ENCODE measurements around the gene BLVRB. TPM values are rescaled to one million over a fixed set of nuclear protein-coding genes. Genes with fewer than 3 reads are reported as not detected.

The BLVRB gene
- total RNA-seq: 36.6 and 37.5 TPM in 2 replicates

GRCh38 chr19:40465557-40466218, at the start of gene BLVRB:
BLVRB (minus strand) TSS chr19:40465745; CDS start chr19:40465688, 57 bp downstream.

GRCh38 chr19:40466985-40467734, 1.6 kb upstream of the BLVRB start, which contains the start of gene SPTBN4:
SPTBN4 (plus strand) TSS chr19:40467001; CDS start chr19:40472622, 5,621 bp downstream.

GRCh38 chr19:40444000-40444824, 21.3 kb downstream of the BLVRB start, which contains the start of gene SERTAD3:
SERTAD3 (minus strand) TSS chr19:40444335; CDS start chr19:40442080, 2,255 bp downstream.

GRCh38 chr19:40425450-40426287, 39.9 kb downstream of the BLVRB start, which contains the start of gene SERTAD1:
SERTAD1 (minus strand) TSS chr19:40425992; CDS start chr19:40423546, 2,446 bp downstream.

GRCh38 chr19:40413291-40413845, 52.2 kb downstream of the BLVRB start, which contains the start of gene PRX:
PRX (minus strand) TSS chr19:40413378; CDS start chr19:40407932, 5,446 bp downstream.

Small RNA genes lying within 50 kb of the gene (small RNA-seq; reads per million reads assigned to genes)
- not detected for gene RF00017

Other genes starting within 250 kb of the BLVRB start
- not detected in 2 replicates for gene TTC9B, start 247.4 kb downstream of the BLVRB start, total RNA-seq
- gene CCNP, start 239.1 kb downstream of the BLVRB start, total RNA-seq: not detected in 2 replicates
- 39.2 and 49.1 TPM in 2 replicates for gene AKT2, start 180.4 kb downstream of the BLVRB start, total RNA-seq
- 7.3 and 11.1 TPM in 2 replicates for gene C19orf47, start 117.3 kb downstream of the BLVRB start, total RNA-seq
- gene PLD3, start 117.0 kb downstream of the BLVRB start, total RNA-seq: 103 and 122 TPM in 2 replicates
- gene HIPK4, start 75.6 kb downstream of the BLVRB start, total RNA-seq: not detected in 2 replicates
- 1.1 and 1.2 TPM in 2 replicates for gene PRX, start 52.4 kb downstream of the BLVRB start, total RNA-seq
- gene SERTAD1, start 39.8 kb downstream of the BLVRB start, total RNA-seq: 8.8 and 13.4 TPM in 2 replicates
- gene SERTAD3, start 21.4 kb downstream of the BLVRB start, total RNA-seq: 10.4 and 13.2 TPM in 2 replicates
- gene SPTBN4, start 1.3 kb upstream of the BLVRB start, total RNA-seq: 0.07 TPM in 1 of 2 replicates, not detected in the other
- gene SHKBP1, start 111.1 kb upstream of the BLVRB start, total RNA-seq: 20.7 and 31.9 TPM in 2 replicates
- gene LTBP4, start 135.6 kb upstream of the BLVRB start, total RNA-seq: 11.6 and 13.3 TPM in 2 replicates
- gene NUMBL, start 224.9 kb upstream of the BLVRB start, total RNA-seq: 28.9 and 32.9 TPM in 2 replicates